ENCODE data around the gene SCAF1. TPM values are rescaled to one million over a fixed set of nuclear protein-coding genes. Genes with fewer than 3 reads are reported as not detected.

SCAF1 gene
- total RNA-seq, 1 donor from 2014 or later, result 51.0 TPM

- DNase-seq (ENCODE audit: low read depth), result no peak
- H3K4me3 ChIP-seq (ENCODE audit: low read depth, low read length), result no peak overlapping the region
- no peak for TF ChIP-seq CTCF (conservative IDR thresholded peaks at IDR 0.05; ENCODE audit: low read depth, low read length)
Observed at GRCh38 chr19:49645995-49646394, 4.0 kb downstream of the SCAF1 start.

- no peak for DNase-seq (ENCODE audit: low read depth)
- TF ChIP-seq CTCF (conservative IDR thresholded peaks at IDR 0.05; ENCODE audit: low read depth, low read length), result no peak
- H3K4me3 ChIP-seq (ENCODE audit: low read depth, low read length), result no peak overlapping the region
Observed at GRCh38 chr19:49646586-49646985, 4.6 kb downstream of the SCAF1 start.

- no peak for DNase-seq (ENCODE audit: low read depth)
- no peak for TF ChIP-seq CTCF (conservative IDR thresholded peaks at IDR 0.05; ENCODE audit: low read depth, low read length)
Observed at GRCh38 chr19:49651029-49651819, 9.2 kb downstream of the SCAF1 start.

GRCh38 chr19:49651820-49652550 is 10.0 kb downstream of the SCAF1 start:
- H3K4me3 ChIP-seq (ENCODE audit: low read depth, low read length), result no peak overlapping the region
- DNase-seq (ENCODE audit: low read depth), result no peak
- TF ChIP-seq CTCF (conservative IDR thresholded peaks at IDR 0.05; ENCODE audit: low read depth, low read length), result no peak

More at GRCh38 chr19:49651029-49651819, 9.2 kb downstream of the SCAF1 start:
- no peak overlapping the region for H3K4me3 ChIP-seq (ENCODE audit: low read depth, low read length)

- no peak for TF ChIP-seq CTCF (conservative IDR thresholded peaks at IDR 0.05; ENCODE audit: low read depth, low read length)
- no peak for DNase-seq (ENCODE audit: low read depth)
Observed at GRCh38 chr19:49652551-49653465, 10.8 kb downstream of the SCAF1 start.

GRCh38 chr19:49653466-49653806 is 11.4 kb downstream of the SCAF1 start:
- no peak overlapping the region for H3K4me3 ChIP-seq (ENCODE audit: low read depth, low read length)
- DNase-seq (ENCODE audit: low read depth), result no peak
- no peak for TF ChIP-seq CTCF (conservative IDR thresholded peaks at IDR 0.05; ENCODE audit: low read depth, low read length)

More at GRCh38 chr19:49652551-49653465, 10.8 kb downstream of the SCAF1 start:
- H3K4me3 ChIP-seq (ENCODE audit: low read depth, low read length), result no peak overlapping the region
